Measurements from ENCODE around the gene MTMR10. TPM values are rescaled to one million over a fixed set of nuclear protein-coding genes. Genes with fewer than 3 reads are reported as not detected.

MTMR10 gene
- total RNA-seq, 1 experiment from 2014 or later: 19.5 TPM

DNA sequence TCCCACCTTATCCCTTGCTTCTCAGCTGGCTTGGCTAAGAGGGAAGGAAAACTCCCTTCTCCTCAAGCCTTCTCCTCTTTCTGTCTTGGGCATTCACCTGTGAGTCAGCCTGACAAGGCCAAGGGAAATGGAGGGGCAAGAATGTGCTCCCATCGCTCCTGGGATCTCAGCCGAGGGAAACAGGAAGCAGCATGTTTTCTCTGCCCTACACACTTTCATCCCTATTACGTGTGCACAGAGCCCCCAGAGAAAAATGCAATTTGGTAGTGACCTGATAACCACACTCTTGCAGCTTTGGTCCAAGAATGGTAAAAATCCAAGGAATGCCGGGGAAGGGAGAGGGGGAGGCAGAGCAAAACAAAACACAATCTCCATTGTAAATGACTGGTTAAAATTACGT is 32.9 kb upstream of the MTMR10 start:
- in situ Hi-C loops (cut with HindIII; ENCODE audit: low pct_unique_long_range_greater_than_20kb, low sequenced_read_pairs): no loop called here
- intact Hi-C loops (cut with micrococcal nuclease; ENCODE audit: unreplicated experiment): no loop called here
- TF ChIP-seq, protein P1, sequence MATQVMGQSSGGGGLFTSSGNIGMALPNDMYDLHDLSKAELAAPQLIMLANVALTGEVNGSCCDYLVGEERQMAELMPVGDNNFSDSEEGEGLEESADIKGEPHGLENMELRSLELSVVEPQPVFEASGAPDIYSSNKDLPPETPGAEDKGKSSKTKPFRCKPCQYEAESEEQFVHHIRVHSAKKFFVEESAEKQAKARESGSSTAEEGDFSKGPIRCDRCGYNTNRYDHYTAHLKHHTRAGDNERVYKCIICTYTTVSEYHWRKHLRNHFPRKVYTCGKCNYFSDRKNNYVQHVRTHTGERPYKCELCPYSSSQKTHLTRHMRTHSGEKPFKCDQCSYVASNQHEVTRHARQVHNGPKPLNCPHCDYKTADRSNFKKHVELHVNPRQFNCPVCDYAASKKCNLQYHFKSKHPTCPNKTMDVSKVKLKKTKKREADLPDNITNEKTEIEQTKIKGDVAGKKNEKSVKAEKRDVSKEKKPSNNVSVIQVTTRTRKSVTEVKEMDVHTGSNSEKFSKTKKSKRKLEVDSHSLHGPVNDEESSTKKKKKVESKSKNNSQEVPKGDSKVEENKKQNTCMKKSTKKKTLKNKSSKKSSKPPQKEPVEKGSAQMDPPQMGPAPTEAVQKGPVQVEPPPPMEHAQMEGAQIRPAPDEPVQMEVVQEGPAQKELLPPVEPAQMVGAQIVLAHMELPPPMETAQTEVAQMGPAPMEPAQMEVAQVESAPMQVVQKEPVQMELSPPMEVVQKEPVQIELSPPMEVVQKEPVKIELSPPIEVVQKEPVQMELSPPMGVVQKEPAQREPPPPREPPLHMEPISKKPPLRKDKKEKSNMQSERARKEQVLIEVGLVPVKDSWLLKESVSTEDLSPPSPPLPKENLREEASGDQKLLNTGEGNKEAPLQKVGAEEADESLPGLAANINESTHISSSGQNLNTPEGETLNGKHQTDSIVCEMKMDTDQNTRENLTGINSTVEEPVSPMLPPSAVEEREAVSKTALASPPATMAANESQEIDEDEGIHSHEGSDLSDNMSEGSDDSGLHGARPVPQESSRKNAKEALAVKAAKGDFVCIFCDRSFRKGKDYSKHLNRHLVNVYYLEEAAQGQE (IDR thresholded peaks at IDR 0.05; ENCODE audit: insufficient read depth in 1 of 2, low read depth in 2 of 2, low read length in 1 of 2): no peak
- TF ChIP-seq, protein P2, sequence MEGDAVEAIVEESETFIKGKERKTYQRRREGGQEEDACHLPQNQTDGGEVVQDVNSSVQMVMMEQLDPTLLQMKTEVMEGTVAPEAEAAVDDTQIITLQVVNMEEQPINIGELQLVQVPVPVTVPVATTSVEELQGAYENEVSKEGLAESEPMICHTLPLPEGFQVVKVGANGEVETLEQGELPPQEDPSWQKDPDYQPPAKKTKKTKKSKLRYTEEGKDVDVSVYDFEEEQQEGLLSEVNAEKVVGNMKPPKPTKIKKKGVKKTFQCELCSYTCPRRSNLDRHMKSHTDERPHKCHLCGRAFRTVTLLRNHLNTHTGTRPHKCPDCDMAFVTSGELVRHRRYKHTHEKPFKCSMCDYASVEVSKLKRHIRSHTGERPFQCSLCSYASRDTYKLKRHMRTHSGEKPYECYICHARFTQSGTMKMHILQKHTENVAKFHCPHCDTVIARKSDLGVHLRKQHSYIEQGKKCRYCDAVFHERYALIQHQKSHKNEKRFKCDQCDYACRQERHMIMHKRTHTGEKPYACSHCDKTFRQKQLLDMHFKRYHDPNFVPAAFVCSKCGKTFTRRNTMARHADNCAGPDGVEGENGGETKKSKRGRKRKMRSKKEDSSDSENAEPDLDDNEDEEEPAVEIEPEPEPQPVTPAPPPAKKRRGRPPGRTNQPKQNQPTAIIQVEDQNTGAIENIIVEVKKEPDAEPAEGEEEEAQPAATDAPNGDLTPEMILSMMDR (IDR thresholded peaks at IDR 0.05): no peak
- TF ChIP-seq SIN3A (IDR thresholded peaks at IDR 0.05; ENCODE audit: borderline replicate concordance, insufficient read depth, low read depth, low read length) (no peak), POLR2AphosphoS5 (IDR thresholded peaks at IDR 0.05; ENCODE audit: low read depth, low read length) (no peak), TCF7L2 (IDR thresholded peaks at IDR 0.05; ENCODE audit: low read depth, low read length) (peak; percentile 63; the same call in 1 of the 2 replicates)
- ATAC-seq: peak; percentile 84
- BruUV-seq (replicated peaks): no TSS peak
- H3K27me3 ChIP-seq (ENCODE audit: control insufficient read depth, insufficient read depth, low read length): no peaks in the 10 kb centered on the region
- no peaks in the 10 kb centered on the region for H3K36me3 ChIP-seq (ENCODE audit: control insufficient read depth, insufficient read depth, low read length)
- H3K4me1 ChIP-seq (ENCODE audit: control insufficient read depth, insufficient read depth, low read length): peaks cover 3% of the 10 kb centered on the region
- no peak for DNase-seq (ENCODE audit: low read depth, low spot score)
- POLR2A ChIA-PET: no interaction called here
- no peaks in the 10 kb centered on the region for H3K9me3 ChIP-seq (ENCODE audit: control insufficient read depth, insufficient read depth, low read depth, low read length)
- CTCF ChIA-PET: interaction anchor here (0.6 kb wide), 1 partner anchor 58 kb away, joined by 3 read pairs; no protein-coding TSS in a partner anchor
- H3K27ac ChIP-seq (ENCODE audit: low read length): no peak overlapping the region
- H3K4me3 ChIP-seq (ENCODE audit: low read depth in 2 of 2, low read length in 2 of 2): no peak overlapping the region

DNA sequence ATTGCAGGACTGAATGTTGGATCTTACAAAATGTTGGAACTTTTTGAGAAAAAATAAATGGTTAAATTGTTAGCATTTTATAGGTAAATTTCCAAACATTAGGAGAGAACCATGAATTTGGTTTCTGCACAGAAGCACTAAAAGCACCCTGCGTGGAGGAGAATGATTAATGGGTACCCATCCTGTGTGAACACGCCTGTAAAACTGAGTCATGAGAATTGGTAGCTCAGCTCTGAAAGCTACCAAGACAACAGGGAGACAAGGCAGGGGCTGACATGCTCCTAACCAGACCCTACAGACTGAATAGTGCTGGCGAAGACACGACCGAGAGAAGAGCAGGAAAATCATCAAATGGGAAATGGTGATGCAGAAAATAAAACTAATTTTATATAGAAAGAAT is 32.4 kb upstream of the MTMR10 start:
- no peak for TF ChIP-seq SIN3A (IDR thresholded peaks at IDR 0.05; ENCODE audit: borderline replicate concordance, insufficient read depth, low read depth, low read length)
- TF ChIP-seq POLR2AphosphoS5 (IDR thresholded peaks at IDR 0.05; ENCODE audit: low read depth, low read length): no peak
- TF ChIP-seq TCF7L2 (IDR thresholded peaks at IDR 0.05; ENCODE audit: low read depth, low read length): no peak
- TF ChIP-seq, protein P2 (IDR thresholded peaks at IDR 0.05): no peak
- TF ChIP-seq, protein P1 (IDR thresholded peaks at IDR 0.05; ENCODE audit: insufficient read depth in 1 of 2, low read depth in 2 of 2, low read length in 1 of 2): no peak
- Histone ChIP-seq H3K4me3 (ENCODE audit: low read depth in 2 of 2, low read length in 2 of 2) (no peak overlapping the region), H3K36me3 (ENCODE audit: control insufficient read depth, insufficient read depth, low read length) (no peaks in the 10 kb centered on the region), H3K9me3 (ENCODE audit: control insufficient read depth, insufficient read depth, low read depth, low read length) (no peaks in the 10 kb centered on the region), H3K27ac (ENCODE audit: low read length) (no peak overlapping the region), H3K27me3 (ENCODE audit: control insufficient read depth, insufficient read depth, low read length) (no peaks in the 10 kb centered on the region), H3K4me1 (ENCODE audit: control insufficient read depth, insufficient read depth, low read length) (peaks cover 3% of the 10 kb centered on the region)
- DNase-seq (ENCODE audit: low read depth, low spot score): no peak
- no TSS peak for BruUV-seq (replicated peaks)
- POLR2A ChIA-PET: no interaction called here
- intact Hi-C loops (cut with micrococcal nuclease; ENCODE audit: unreplicated experiment): no loop called here
- CTCF ChIA-PET: interaction anchor here (0.6 kb wide), 1 partner anchor 59 kb away, joined by 3 read pairs; no protein-coding TSS in a partner anchor
- no peak; the same call in 1 of the 2 replicates for ATAC-seq
- in situ Hi-C loops (cut with HindIII; ENCODE audit: low pct_unique_long_range_greater_than_20kb, low sequenced_read_pairs): no loop called here

All from Panc1 (cell line).